ENCODE measurements around the gene RCVRN.

The RCVRN gene

GRCh38 chr17:9850151-9850550, 54.9 kb downstream of the RCVRN start:
- no peak for DNase-seq (ENCODE audit: low read depth)
